Thyroid gland (tissue), 4 donors: ENCODE measurements around the gene DOCK9. TPM values are rescaled to one million over a fixed set of nuclear protein-coding genes. Genes with fewer than 3 reads are reported as not detected.

ENCODE experiments used
- DNase-seq, 2 donors: peaks; one replicate each; pipeline ENCODE4 v3.0.0-alpha.2; 2019
- H3K27ac ChIP-seq, 3 donors: fragments of 200-600 bp; sonication (generic); 1 replicate in 2 of 3; 2 replicates in 1 of 3; pipeline ENCODE4 v1.5.1; 2016 to 2019; ENCODE audit warnings: mild to moderate bottlenecking in 1 of 3, moderate library complexity in 1 of 3
- H3K27me3 ChIP-seq: fragments of 200-600 bp; sonication (generic); one replicate; pipeline ENCODE4 v1.5.1; 2019
- H3K36me3 ChIP-seq, 2 donors: fragments of 200-600 bp; sonication (generic); one replicate each; pipeline ENCODE4 v1.5.1; 2016 to 2019
- H3K4me1 ChIP-seq, 2 donors: fragments of 200-600 bp; sonication (generic); one replicate each; pipeline ENCODE4 v1.5.1; 2017 to 2019
- H3K4me3 ChIP-seq, 3 donors: fragments of 200-600 bp; sonication (generic); replicated peaks in 1 of 3; 1 replicate in 2 of 3; 2 replicates in 1 of 3; pipeline ENCODE4 v1.5.1; 2016; ENCODE audit warnings: mild to moderate bottlenecking in 1 of 3
- H3K9me3 ChIP-seq: fragments of 200-600 bp; sonication (generic); one replicate; pipeline ENCODE4 v1.5.1; 2017
- POLR2A ChIP-seq, 2 donors: fragments of 450-650 bp; IDR thresholded peaks; one replicate each; pipeline ENCODE4 v1.6.1; 2017; ENCODE audit warnings: antibody characterized with exemption in 2 of 2, mild to moderate bottlenecking in 2 of 2, moderate library complexity in 1 of 2
- WGBS, 2 donors: methylation state at CpG; one replicate each; pipeline ENCODE4 v1.1.5; 2017; 5-methylcytosine and 5-hydroxymethylcytosine counted together
- intact Hi-C: fragments of 100-400 bp; cut with DNase I; formaldehyde crosslinking; loops from one replicate; pipeline ENCODE4 v1.15.1; 2023
- total RNA-seq, 4 donors: library from RNA; depleted of rRNA; stranded (reverse); fragments of >200 nt; gene quantifications; one replicate each; pipeline ENCODE4 v1.2.3, GENCODE V29; 2016
- TF ChIP-seq, protein P1 (sequence below), 6 experiments: fragments of 200-600 bp in 3 of 6; fragments of 450-650 bp in 3 of 6; sonication (generic) in 3 of 6; IDR thresholded peaks; one replicate each; pipeline ENCODE4 v1.5.1; 2016 to 2019; ENCODE audit warnings: antibody characterized with exemption in 6 of 6, mild to moderate bottlenecking in 2 of 6, inconsistent platforms in 1 of 6, moderate library complexity in 1 of 6

DOCK9 gene
- total RNA-seq, 4 donors from 2014 or later = 126 to 240 (median 160) TPM

DNA sequence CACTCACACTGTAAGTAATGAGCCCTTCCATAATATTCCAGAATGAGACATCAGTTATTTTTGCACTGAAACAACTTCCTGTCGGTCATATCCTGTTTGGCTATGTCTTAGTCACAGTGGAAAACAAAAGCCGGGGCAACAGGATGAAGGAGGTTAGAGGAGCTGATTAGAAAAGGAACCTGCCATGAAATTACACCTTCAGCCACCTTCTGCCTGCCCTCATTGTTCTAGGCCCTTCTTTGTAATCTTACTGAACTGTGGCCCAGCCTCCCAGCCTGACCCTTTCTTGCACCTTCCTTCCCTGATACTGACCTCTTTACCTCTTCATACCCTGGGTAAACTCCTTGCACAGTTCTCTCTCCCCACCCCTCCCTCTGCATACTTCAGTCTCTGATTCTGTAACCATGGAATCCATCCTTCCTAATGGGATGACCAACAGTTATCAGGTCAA, 67.3 kb downstream of the DOCK9 start:
- Histone ChIP-seq H3K27ac (peak overlapping the region in 2 of 3 donors; percentile 55 to 67), H3K4me3 (no peak overlapping the region), H3K9me3 (no peaks in the 10 kb centered on the region), H3K4me1 (peaks cover under 1% of the 10 kb centered on the region in 2 donors), H3K36me3 (no peaks in the 10 kb centered on the region), H3K27me3 (no peaks in the 10 kb centered on the region)
- TF ChIP-seq POLR2A (IDR thresholded peaks at IDR 0.05) = peak in 1 of 2 donors; percentile 25
- TF ChIP-seq, protein P1, sequence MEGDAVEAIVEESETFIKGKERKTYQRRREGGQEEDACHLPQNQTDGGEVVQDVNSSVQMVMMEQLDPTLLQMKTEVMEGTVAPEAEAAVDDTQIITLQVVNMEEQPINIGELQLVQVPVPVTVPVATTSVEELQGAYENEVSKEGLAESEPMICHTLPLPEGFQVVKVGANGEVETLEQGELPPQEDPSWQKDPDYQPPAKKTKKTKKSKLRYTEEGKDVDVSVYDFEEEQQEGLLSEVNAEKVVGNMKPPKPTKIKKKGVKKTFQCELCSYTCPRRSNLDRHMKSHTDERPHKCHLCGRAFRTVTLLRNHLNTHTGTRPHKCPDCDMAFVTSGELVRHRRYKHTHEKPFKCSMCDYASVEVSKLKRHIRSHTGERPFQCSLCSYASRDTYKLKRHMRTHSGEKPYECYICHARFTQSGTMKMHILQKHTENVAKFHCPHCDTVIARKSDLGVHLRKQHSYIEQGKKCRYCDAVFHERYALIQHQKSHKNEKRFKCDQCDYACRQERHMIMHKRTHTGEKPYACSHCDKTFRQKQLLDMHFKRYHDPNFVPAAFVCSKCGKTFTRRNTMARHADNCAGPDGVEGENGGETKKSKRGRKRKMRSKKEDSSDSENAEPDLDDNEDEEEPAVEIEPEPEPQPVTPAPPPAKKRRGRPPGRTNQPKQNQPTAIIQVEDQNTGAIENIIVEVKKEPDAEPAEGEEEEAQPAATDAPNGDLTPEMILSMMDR (IDR thresholded peaks at IDR 0.05) = no peak
- intact Hi-C loops = no loop called here
- 52 to 62% methylated on average over 2 of the region's 2 CpGs for WGBS, 2 donors
- no peak for DNase-seq

DNA sequence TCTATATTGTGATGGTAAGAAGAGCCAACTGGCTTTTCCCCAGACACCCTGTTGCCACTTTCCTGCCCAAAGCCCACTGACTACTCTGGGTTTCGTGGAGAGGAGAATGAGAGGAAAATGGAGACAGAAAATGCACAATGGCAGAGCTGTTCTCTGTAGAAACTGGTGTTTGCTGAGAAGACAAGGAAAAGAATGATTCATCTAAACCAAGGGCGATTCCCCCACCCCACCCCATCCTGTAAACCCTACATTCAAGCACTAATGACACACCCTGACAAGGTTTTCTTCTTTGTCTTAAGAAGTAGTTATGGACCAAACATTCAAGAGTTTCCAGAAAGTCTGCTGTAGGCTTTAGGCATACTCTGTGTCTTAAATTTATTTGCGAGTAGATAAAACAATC, 68.8 kb downstream of the DOCK9 start:
- DNase-seq = no peak
- 89 to 93% methylated on average over 3 of the region's 3 CpGs for WGBS, 2 donors
- H3K36me3 ChIP-seq = no peaks in the 10 kb centered on the region
- peak overlapping the region in 1 of 3 donors; percentile 67 for H3K27ac ChIP-seq
- no peaks in the 10 kb centered on the region for H3K27me3 ChIP-seq
- no peaks in the 10 kb centered on the region for H3K4me1 ChIP-seq
- no peak overlapping the region for H3K4me3 ChIP-seq
- intact Hi-C loops = no loop called here
- TF ChIP-seq, protein P1 (IDR thresholded peaks at IDR 0.05) = no peak
- no peak for TF ChIP-seq POLR2A (IDR thresholded peaks at IDR 0.05)
- no peaks in the 10 kb centered on the region for H3K9me3 ChIP-seq

DNA sequence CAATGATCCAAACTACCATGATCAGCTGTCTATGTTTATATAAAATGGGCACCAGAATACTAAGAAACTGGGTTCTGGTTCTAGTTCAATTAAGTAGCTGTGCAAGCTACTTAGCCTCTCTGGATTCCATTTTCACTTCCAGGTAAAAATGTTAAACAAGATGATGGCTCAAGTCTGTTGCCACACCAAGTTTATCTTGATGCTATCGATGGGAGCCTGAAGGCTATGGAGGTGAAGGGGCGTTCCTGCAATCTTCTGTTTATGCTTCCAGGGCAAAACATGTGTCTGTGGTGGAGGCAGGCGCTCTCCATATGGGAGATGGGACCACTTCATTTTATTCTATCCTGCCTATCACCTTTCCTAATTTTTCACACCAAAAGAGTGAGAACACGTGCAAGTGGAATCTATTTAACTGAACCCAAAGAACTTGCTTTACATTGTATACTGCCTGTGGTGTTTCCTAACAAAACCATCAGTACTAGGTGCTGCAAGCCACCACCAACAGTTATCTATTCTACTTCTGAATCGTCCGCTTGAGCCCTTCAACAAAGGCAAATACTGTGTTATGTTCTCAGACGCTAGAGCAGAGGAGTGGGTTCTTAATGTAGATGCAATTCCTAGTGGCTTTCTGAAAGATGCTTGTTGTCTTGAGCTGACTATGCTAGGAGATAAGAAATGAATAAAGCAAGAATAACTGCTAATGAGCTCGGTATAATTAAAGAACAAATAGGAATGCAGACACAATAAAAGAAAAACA, 70.9 kb downstream of the DOCK9 start:
- H3K4me1 ChIP-seq = no peaks in the 10 kb centered on the region
- H3K27me3 ChIP-seq = no peaks in the 10 kb centered on the region
- intact Hi-C loops = no loop called here
- WGBS, 2 donors = 93 to 96% methylated on average over 8 of the region's 8 CpGs
- DNase-seq = no peak
- H3K4me3 ChIP-seq = no peak overlapping the region
- TF ChIP-seq, protein P1 (IDR thresholded peaks at IDR 0.05) = no peak
- TF ChIP-seq POLR2A (IDR thresholded peaks at IDR 0.05) = no peak
- no peaks in the 10 kb centered on the region for H3K9me3 ChIP-seq
- H3K36me3 ChIP-seq = peaks cover 4 to 5% of the 10 kb centered on the region in 2 donors
- no peak overlapping the region for H3K27ac ChIP-seq

DNA sequence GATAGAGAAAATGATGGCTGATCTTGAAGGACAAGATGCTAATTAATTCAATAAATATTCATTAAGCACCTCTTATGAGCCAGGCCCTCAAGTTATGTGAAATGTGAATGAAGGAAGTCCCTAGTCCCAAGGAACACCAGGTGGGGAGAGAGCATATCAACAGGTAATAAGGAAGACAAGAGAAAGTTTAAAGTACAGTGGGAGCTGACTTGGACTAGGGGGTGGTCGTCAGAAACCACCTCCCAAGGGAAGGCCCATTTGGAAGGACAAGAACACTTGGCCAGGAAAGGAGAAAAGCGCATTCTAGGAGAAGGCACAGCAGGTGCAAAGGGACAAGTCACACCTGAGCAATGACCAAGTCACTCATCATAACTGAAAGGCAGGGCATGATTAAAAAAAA, 72.7 kb downstream of the DOCK9 start:
- intact Hi-C loops = no loop called here
- Histone ChIP-seq H3K27ac (no peak overlapping the region), H3K36me3 (peaks cover 4 to 6% of the 10 kb centered on the region in 2 donors), H3K4me1 (no peaks in the 10 kb centered on the region), H3K9me3 (no peaks in the 10 kb centered on the region), H3K4me3 (no peak overlapping the region), H3K27me3 (no peaks in the 10 kb centered on the region)
- no peak for DNase-seq
- TF ChIP-seq POLR2A (IDR thresholded peaks at IDR 0.05) = no peak
- TF ChIP-seq, protein P1 (IDR thresholded peaks at IDR 0.05) = no peak
- WGBS, 2 donors = 85 to 94% methylated on average over 2 of the region's 2 CpGs

DNA sequence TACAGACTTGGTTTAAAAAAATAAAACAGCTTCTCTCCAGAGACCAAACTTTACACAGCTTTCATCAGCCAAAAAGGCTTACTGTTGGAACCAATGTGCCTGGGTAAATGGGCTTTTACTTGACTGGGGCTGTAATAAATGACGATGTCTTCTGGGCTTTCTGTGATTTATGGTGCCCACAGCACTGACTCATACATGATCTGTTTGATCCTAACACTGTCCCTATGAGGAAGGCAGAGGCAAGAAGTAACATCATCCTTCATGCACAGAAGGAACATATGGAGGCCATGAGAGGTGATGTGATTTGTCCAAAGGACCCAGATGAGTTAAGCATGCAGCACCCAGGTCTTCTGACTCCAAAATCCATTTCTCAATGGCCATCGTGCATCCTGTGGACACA, 77.4 kb downstream of the DOCK9 start:
- H3K27me3 ChIP-seq = no peaks in the 10 kb centered on the region
- H3K9me3 ChIP-seq = no peaks in the 10 kb centered on the region
- no peak overlapping the region for H3K27ac ChIP-seq
- WGBS, 2 donors = 67 to 73% methylated on average over 2 of the region's 2 CpGs
- intact Hi-C loops = no loop called here
- TF ChIP-seq POLR2A (IDR thresholded peaks at IDR 0.05) = no peak
- TF ChIP-seq, protein P1 (IDR thresholded peaks at IDR 0.05) = no peak
- H3K4me3 ChIP-seq = no peak overlapping the region
- no peaks in the 10 kb centered on the region for H3K4me1 ChIP-seq
- no peak for DNase-seq
- peaks cover 4 to 23% of the 10 kb centered on the region in 2 donors for H3K36me3 ChIP-seq
